Adrenal gland (tissue), 12 donors: ENCODE results near the gene KCNK7. TPM values are rescaled to one million over a fixed set of nuclear protein-coding genes. Genes with fewer than 3 reads are reported as not detected.

ENCODE experiments used
- DNase-seq, 7 donors: peaks; one replicate each; pipeline ENCODE4 v3.0.0-alpha.2; 2019 to 2020
- H3K27ac ChIP-seq, 5 donors: fragments of 200-600 bp; sonication (generic) in 4 of 5; 1 replicate in 3 of 5; 2 replicates in 2 of 5; pipeline versions ENCODE4 v1.5.1 to v1.8.0; 2016 to 2020; ENCODE audit warnings: mild to moderate bottlenecking in 1 of 5
- H3K27me3 ChIP-seq: fragments of 200-600 bp; 2 replicates; pipeline ENCODE4 v1.8.0; 2021
- H3K36me3 ChIP-seq, 2 donors: fragments of 200-600 bp; replicated peaks in 1 of 2; 1 replicate in 1 of 2; 2 replicates in 1 of 2; pipeline versions ENCODE4 v1.5.1 to v1.8.0; 2018 to 2022
- H3K4me1 ChIP-seq, 2 donors: fragments of 200-600 bp; replicated peaks in 1 of 2; 1 replicate in 1 of 2; 2 replicates in 1 of 2; pipeline versions ENCODE4 v1.5.1 to v1.8.0; 2018 to 2021
- H3K4me3 ChIP-seq, 4 donors: fragments of 200-600 bp; sonication (generic) in 3 of 4; one replicate each; pipeline ENCODE4 v1.5.1; 2016 to 2018
- H3K9me3 ChIP-seq, 3 donors: fragments of 200-600 bp; sonication (generic) in 1 of 3; replicated peaks in 1 of 3; 1 replicate in 2 of 3; 2 replicates in 1 of 3; pipeline versions ENCODE4 v1.5.1 to v1.8.0; 2016 to 2021
- CTCF ChIP-seq, 6 experiments: fragments of 450-650 bp in 4 of 6; fragments of 200-600 bp in 2 of 6; sonication (generic) in 1 of 6; IDR thresholded peaks; 1 replicate in 5 of 6; 2 replicates in 1 of 6; pipeline versions ENCODE4 v1.5.1 to v1.8.0; 2016 to 2021; ENCODE audit warnings: antibody characterized with exemption in 6 of 6, mild to moderate bottlenecking in 2 of 6, moderate library complexity in 1 of 6
- POLR2A ChIP-seq, 2 donors: fragments of 450-650 bp; IDR thresholded peaks; one replicate each; pipeline ENCODE4 v1.6.1; 2017; ENCODE audit warnings: antibody characterized with exemption in 2 of 2, mild to moderate bottlenecking in 2 of 2, moderate library complexity in 1 of 2
- WGBS, 4 donors: extraction: QIAGEN DNeasy Blood & Tissue Kit in 2 of 4; methylation state at CpG; one replicate each; pipeline versions ENCODE4 v1.1.5 to v1.1.7; 2013 to 2017; 5-methylcytosine and 5-hydroxymethylcytosine counted together
- intact Hi-C, 2 donors: fragments of 100-400 bp; cut with DNase I; formaldehyde crosslinking; loops; one replicate each; pipeline versions ENCODE4 v1.14.1 to v1.15.0; 2022 to 2023
- polyA plus RNA-seq, 3 donors: library from polyadenylated mRNA; stranded (reverse); fragments of 200-250 nt in 2 of 3; fragments of 350-450 nt in 1 of 3; fragmentation: Illumina TruSeq in 1 of 3; extraction: RNeasy Lipid Tissue Mini Kit (QIAGEN cat#74804) in 1 of 3; gene quantifications; one replicate each; pipeline ENCODE4 v1.2.3, GENCODE V29; 2013 to 2014
- total RNA-seq, 9 donors: library from RNA; depleted of rRNA in 4 of 9; stranded (reverse); fragments of >200 nt in 4 of 9; fragments of 120-200 nt in 1 of 9; fragmentation: NEBNext Ultra II Directional in 1 of 9; extraction: Animal tissue kit (Norgen Biotek cat#: 25700) in 1 of 9; gene quantifications; one replicate each; pipeline versions ENCODE4 v1.1.0 to v1.2.4, GENCODE V29; 2013 to 2023
- donor health status: healthy with polysubstance abuse.
- donor health status: Bipolar disorder and iron deficiency.
- donor health status: DM: yes; HTN: yes; CAD: no.
- donor health status: DM: no; HTN: no; CAD: no.
- donor health status: DM: no; HTN: no; CAD: no.
- donor health status: DM: yes; HTN: yes; CAD: no.

The KCNK7 gene
- total and polyA plus RNA-seq, 12 donors: 0.06 to 12.5 (median 0.57) TPM; not detected in 5

- WGBS, 4 donors: 6 to 9% (median 8%) methylated on average over 11 of the region's 11 CpGs
- intact Hi-C loops: loop anchor here in 1 of 2 donors (5.0 kb wide), 1 partner anchor 40 kb away; the partner anchor contains the start of gene MAP3K11
- Histone ChIP-seq H3K9me3 (no peaks in the 10 kb centered on the region), H3K4me3 (peak overlapping the region in 2 of 4 donors; percentile 19 to 63), H3K4me1 (peaks cover 48 to 66% of the 10 kb centered on the region in 2 donors), H3K36me3 (peaks cover 0 to 3% of the 10 kb centered on the region in 2 donors), H3K27ac (peak overlapping the region; percentile 9 to 96 (median 71)), H3K27me3 (no peaks in the 10 kb centered on the region)
- peak in 2 of 7 donors; percentile 43 to 44 for DNase-seq
- TF ChIP-seq POLR2A (IDR thresholded peaks at IDR 0.05) (no peak), CTCF (IDR thresholded peaks at IDR 0.05) (peak in 5 of 6 experiments; percentile 23 to 45 (median 35))
Observed at GRCh38 chr11:65571940-65572339, 23.7 kb downstream of the KCNK7 start.

- DNase-seq: no peak
- 73 to 77% (median 75%) methylated on average over 3 to 9 of the region's 9 CpGs for WGBS, 4 donors
- TF ChIP-seq CTCF (IDR thresholded peaks at IDR 0.05) (no peak), POLR2A (IDR thresholded peaks at IDR 0.05) (no peak)
- Histone ChIP-seq H3K36me3 (peaks cover 0 to 3% of the 10 kb centered on the region in 2 donors), H3K9me3 (no peaks in the 10 kb centered on the region), H3K27ac (peak overlapping the region in 3 of 5 donors; percentile 9 to 97 (median 94)), H3K27me3 (no peaks in the 10 kb centered on the region), H3K4me3 (no peak overlapping the region), H3K4me1 (peaks cover 49 to 64% of the 10 kb centered on the region in 2 donors)
- intact Hi-C loops: loop anchor here in 1 of 2 donors (5.0 kb wide), 1 partner anchor 41 kb away; the partner anchor contains the start of gene MAP3K11
Observed at GRCh38 chr11:65571420-65571819, 24.2 kb downstream of the KCNK7 start.

DNA sequence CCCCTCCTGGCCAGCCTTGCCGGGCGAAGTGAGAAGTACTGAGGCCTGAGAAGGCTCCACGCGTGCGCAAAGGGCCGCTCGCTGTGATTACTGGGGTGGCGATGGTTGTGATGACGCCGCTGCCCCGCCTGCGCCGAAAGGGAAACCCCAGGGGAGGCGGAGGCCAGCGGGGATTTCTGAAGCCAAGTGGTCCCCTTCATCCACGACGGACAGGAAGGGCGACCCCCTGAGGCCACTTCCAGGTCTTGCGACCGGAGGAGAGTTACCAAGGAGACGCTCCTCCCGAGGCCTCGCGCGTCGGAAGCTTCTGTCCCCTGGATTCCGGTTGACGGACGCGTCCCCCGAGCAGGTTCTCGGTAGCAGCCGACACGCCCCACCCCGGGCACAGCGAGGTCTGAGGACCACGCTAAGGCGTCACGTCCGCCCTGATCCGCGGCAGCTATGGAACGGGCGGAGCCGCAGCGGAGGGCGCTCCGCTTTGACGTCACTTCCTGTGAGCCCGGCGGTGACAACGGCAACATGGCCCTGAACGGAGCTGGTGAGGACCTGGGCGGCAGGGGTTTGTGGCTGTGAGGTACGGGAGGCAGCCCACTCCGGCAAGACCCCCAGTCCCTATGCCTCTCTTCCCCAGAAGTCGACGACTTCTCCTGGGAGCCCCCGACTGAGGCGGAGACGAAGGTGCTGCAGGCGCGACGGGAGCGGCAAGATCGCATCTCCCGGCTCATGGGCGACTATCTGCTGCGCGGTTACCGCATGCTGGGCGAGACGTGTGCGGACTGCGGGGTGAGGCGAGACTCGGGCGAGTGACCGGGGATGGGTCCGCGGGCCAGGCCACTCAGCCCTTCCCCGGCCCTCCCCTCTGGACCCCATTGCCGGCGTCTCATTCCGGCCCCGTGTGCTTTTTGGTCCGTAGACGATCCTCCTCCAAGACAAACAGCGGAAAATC lies 25.4 kb downstream of the KCNK7 start, which contains the start of gene ZNRD2:
ZNRD2 (plus strand) TSS at position 505 of the 946 bp plus-strand sequence; CDS start at position 520, 15 bp downstream.
- peak within 1 kb of the TSS; percentile 18 to 87 (median 69) for H3K4me3 ChIP-seq
- H3K27ac ChIP-seq: peak within 1 kb of the TSS; percentile 84 to 97 (median 94)
- H3K27me3 ChIP-seq: no peaks in the 10 kb centered on the region
- H3K36me3 ChIP-seq: peaks cover 0 to 3% of the 10 kb centered on the region in 2 donors
- 0 to 3% (median 0%) methylated on average over 13 to 89 of the region's 89 CpGs for WGBS, 4 donors
- H3K4me1 ChIP-seq: peaks cover 58 to 71% of the 10 kb centered on the region in 2 donors
- H3K9me3 ChIP-seq: no peaks in the 10 kb centered on the region
- intact Hi-C loops: loop anchor here in 1 of 2 donors (5.0 kb wide), 1 partner anchor 42 kb away; the partner anchor contains the start of gene MAP3K11
- TF ChIP-seq CTCF (IDR thresholded peaks at IDR 0.05): peak in 5 of 6 experiments; percentile 39 to 60 (median 49)
- TF ChIP-seq POLR2A (IDR thresholded peaks at IDR 0.05): peak in 1 of 2 donors; percentile 76
- peak; percentile 96 to 99 (median 99) for DNase-seq
